ENCODE measurements around the gene TMEM161B. TPM values are rescaled to one million over a fixed set of nuclear protein-coding genes. Genes with fewer than 3 reads are reported as not detected.

The TMEM161B gene
- total RNA-seq (ENCODE audit: unreplicated experiment), result 10.6 TPM
- long read RNA-seq, partial matches to known transcripts, result 0 of 2 reads
- long read RNA-seq, other reads (novel, unspliced or antisense), result 2 of 2 reads

- peaks cover 21% of the 10 kb centered on the region for H3K4me1 Mint-ChIP-seq (ENCODE audit: unreplicated experiment)
- H3K4me3 Mint-ChIP-seq (ENCODE audit: unreplicated experiment), result peak within 1 kb of the TSS; percentile 99
- H3K36me3 Mint-ChIP-seq (ENCODE audit: low read depth, unreplicated experiment), result peaks cover 16% of the 10 kb centered on the region
- peak within 1 kb of the TSS; percentile 80 for H3K27ac Mint-ChIP-seq (ENCODE audit: unreplicated experiment)
- H3K9me3 Mint-ChIP-seq (ENCODE audit: unreplicated experiment), result no peaks in the 10 kb centered on the region
- TF ChIP-seq CTCF (IDR thresholded peaks at IDR 0.05; ENCODE audit: unreplicated experiment), result no peak
- DNase-seq (ENCODE audit: low spot score), result peak; percentile 58
- H3K27me3 Mint-ChIP-seq (ENCODE audit: unreplicated experiment), result peaks cover 1% of the 10 kb centered on the region
Measured at GRCh38 chr5:88268385-88269184, at the start of gene TMEM161B. Gene TMEM161B (minus strand): TSS chr5:88268845. CDS start chr5:88268723, 122 bp downstream.

- DNase-seq (ENCODE audit: low spot score), result no peak
- no peak overlapping the region for H3K27ac Mint-ChIP-seq (ENCODE audit: unreplicated experiment)
- no peak overlapping the region for H3K4me3 Mint-ChIP-seq (ENCODE audit: unreplicated experiment)
- no peaks in the 10 kb centered on the region for H3K4me1 Mint-ChIP-seq (ENCODE audit: unreplicated experiment)
- H3K27me3 Mint-ChIP-seq (ENCODE audit: unreplicated experiment), result no peaks in the 10 kb centered on the region
- no peak for TF ChIP-seq CTCF (IDR thresholded peaks at IDR 0.05; ENCODE audit: unreplicated experiment)
- H3K9me3 Mint-ChIP-seq (ENCODE audit: unreplicated experiment), result no peaks in the 10 kb centered on the region
- no peaks in the 10 kb centered on the region for H3K36me3 Mint-ChIP-seq (ENCODE audit: low read depth, unreplicated experiment)
Measured at GRCh38 chr5:88304356-88304755, 35.7 kb upstream of the TMEM161B start.

- DNase-seq (ENCODE audit: low spot score), result no peak
- no peak overlapping the region for H3K27ac Mint-ChIP-seq (ENCODE audit: unreplicated experiment)
- H3K36me3 Mint-ChIP-seq (ENCODE audit: low read depth, unreplicated experiment), result no peaks in the 10 kb centered on the region
- no peaks in the 10 kb centered on the region for H3K4me1 Mint-ChIP-seq (ENCODE audit: unreplicated experiment)
- H3K4me3 Mint-ChIP-seq (ENCODE audit: unreplicated experiment), result no peak overlapping the region
- no peaks in the 10 kb centered on the region for H3K27me3 Mint-ChIP-seq (ENCODE audit: unreplicated experiment)
- no peak for TF ChIP-seq CTCF (IDR thresholded peaks at IDR 0.05; ENCODE audit: unreplicated experiment)
- H3K9me3 Mint-ChIP-seq (ENCODE audit: unreplicated experiment), result no peaks in the 10 kb centered on the region
Measured at GRCh38 chr5:88298425-88298824, 29.8 kb upstream of the TMEM161B start.

GRCh38 chr5:88290801-88291200 is 22.2 kb upstream of the TMEM161B start:
- H3K4me3 Mint-ChIP-seq (ENCODE audit: unreplicated experiment), result no peak overlapping the region
- H3K4me1 Mint-ChIP-seq (ENCODE audit: unreplicated experiment), result no peaks in the 10 kb centered on the region
- no peak overlapping the region for H3K27ac Mint-ChIP-seq (ENCODE audit: unreplicated experiment)
- peaks cover 1% of the 10 kb centered on the region for H3K27me3 Mint-ChIP-seq (ENCODE audit: unreplicated experiment)
- H3K9me3 Mint-ChIP-seq (ENCODE audit: unreplicated experiment), result no peaks in the 10 kb centered on the region
- no peak for TF ChIP-seq CTCF (IDR thresholded peaks at IDR 0.05; ENCODE audit: unreplicated experiment)
- no peak for DNase-seq (ENCODE audit: low spot score)
- H3K36me3 Mint-ChIP-seq (ENCODE audit: low read depth, unreplicated experiment), result no peaks in the 10 kb centered on the region

GRCh38 chr5:88288528-88289197 is 20.0 kb upstream of the TMEM161B start:
- TF ChIP-seq CTCF (IDR thresholded peaks at IDR 0.05; ENCODE audit: unreplicated experiment), result no peak
- DNase-seq (ENCODE audit: low spot score), result no peak
- Mint-ChIP-seq H3K4me1 (ENCODE audit: unreplicated experiment) (no peaks in the 10 kb centered on the region), H3K9me3 (ENCODE audit: unreplicated experiment) (no peaks in the 10 kb centered on the region), H3K27me3 (ENCODE audit: unreplicated experiment) (peaks cover 1% of the 10 kb centered on the region), H3K27ac (ENCODE audit: unreplicated experiment) (no peak overlapping the region), H3K4me3 (ENCODE audit: unreplicated experiment) (no peak overlapping the region), H3K36me3 (ENCODE audit: low read depth, unreplicated experiment) (no peaks in the 10 kb centered on the region)
